GM21825 (cell line): Measurements from ENCODE around the gene BICDL2.
A peak's percentile ranks its signal among the peaks of the same experiment; 100 is the strongest.

ENCODE experiments used
- ATAC-seq: cut with Tn5 transposase; IDR thresholded peaks from one replicate; pipeline ENCODE4 v1.9.1; 2021; ENCODE audit warnings: mild to moderate bottlenecking, moderate library complexity; ENCODE audit not compliant: unreplicated experiment

The BICDL2 gene

DNA sequence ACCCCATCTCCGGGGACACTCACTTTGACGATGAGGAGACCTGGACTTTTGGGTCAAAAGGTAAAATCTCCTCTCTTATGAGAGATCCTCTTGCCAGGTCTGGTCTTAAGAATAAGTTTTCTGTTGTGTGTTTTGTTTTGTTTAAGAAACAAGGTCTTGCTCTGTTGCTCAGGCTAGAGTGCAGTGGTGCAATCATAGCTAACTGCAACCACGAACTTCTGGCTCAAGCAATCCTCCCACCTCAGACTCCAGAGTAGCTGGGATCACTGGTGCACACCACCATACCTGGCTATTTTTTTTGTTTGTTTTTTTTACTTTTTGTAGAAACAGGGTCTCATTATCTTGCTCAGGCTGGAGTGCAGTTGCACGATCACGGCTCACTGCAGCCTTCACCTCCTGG is 13.7 kb upstream of the BICDL2 start:
- no peak for ATAC-seq

DNA sequence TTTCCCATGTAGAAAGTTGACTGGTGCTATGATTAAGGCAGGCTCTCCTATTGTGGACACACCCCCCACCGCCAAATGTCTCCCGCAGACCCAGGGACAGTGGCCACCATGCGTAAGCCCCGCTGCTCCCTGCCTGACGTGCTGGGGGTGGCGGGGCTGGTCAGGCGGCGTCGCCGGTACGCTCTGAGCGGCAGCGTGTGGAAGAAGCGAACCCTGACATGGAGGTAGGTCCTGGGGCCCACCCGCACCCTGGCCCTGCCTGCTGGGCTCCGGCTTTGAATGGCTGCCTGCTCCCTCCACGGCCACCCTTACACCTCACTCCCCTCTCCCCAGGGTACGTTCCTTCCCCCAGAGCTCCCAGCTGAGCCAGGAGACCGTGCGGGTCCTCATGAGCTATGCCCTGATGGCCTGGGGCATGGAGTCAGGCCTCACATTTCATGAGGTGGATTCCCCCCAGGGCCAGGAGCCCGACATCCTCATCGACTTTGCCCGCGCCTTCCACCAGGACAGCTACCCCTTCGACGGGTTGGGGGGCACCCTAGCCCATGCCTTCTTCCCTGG is 13.3 kb upstream of the BICDL2 start:
- ATAC-seq = no peak

DNA sequence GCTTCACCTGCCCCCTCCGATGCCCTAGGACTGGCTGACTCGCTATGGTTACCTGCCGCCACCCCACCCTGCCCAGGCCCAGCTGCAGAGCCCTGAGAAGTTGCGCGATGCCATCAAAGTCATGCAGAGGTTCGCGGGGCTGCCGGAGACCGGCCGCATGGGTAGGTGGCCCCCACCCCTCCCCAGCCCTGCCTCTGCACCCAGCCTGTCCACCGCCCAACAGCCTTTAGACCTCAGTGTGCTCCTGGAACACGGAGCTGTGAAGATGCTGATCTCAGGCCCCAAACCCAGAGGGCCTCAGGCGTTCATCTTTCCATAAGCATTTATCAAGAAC is 10.6 kb upstream of the BICDL2 start:
- no peak for ATAC-seq

DNA sequence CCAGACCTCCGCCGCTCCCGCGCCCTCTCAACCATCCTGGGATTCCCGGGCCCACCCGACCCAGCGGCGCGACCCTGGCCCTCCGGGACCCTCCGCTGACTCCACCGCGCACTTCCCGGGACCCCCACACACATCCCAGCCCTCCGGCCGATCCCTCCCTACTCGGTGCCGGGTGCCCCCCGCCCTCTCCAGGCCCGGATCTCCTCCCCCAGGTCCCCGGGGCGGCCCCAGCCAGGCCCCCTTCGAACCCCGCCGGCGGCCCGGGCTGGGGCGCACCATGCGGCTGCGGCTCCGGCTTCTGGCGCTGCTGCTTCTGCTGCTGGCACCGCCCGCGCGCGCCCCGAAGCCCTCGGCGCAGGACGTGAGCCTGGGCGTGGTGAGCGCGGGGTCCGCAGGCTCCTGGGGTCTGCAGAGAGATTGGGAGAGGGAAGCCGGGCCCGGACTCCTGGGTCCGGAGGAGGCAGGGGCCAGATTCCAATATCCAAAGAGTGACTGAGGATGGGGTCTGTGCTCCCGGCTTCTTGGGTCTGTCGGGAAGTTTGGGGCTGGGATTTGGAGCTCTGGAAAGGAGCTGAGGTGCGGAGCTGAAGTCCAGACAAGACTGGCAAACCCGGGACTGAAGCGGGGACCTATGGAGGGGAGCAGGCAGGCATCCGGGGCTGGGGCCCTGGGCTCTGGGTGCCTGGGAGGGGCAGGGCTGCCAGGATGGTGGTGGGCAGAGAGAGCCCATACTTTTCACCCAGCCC is 10.1 kb upstream of the BICDL2 start:
- no peak for ATAC-seq

DNA sequence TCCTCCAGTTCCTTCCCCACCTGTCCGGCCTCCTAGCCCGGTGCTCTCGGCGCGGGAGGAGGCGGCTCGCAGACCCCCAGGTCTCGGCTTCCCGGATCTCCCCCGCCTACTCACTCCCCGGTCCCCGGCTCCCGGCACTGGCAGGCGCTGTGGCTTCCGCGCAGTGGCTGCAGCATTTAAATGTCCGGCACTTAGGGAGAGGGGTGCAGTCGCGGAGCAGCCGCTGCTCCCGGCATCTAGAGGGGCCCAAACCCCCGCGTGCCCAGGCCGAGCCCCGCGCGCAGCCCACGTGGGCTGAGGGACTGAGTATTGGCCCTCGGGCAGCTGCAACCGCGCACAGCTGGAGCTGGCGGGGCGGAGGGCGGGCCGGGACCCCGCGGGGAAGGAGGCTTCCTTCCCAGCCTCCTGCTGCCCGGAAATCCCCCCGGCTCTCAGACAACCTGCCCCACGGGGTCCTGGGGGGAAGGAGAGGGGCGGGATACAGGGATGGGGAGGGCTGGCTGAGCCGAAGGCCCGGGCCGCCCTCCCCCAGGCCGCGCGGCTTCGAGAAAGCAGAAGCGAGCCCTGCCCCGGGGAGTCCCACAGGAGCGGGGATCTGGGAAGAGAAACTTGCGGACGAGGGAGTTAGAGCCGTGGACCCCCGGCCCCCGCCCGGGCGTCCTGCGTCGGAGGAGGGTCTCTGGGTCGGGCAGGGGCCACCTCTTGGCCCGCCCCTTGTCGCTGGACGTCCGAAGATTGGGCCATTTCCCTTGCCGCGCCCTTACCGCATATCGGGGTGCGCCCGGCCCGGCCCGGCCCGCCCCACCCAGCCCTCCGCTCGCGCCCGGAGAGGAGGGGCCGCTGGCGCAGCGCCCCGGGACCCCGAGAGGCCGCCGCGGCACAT is 9.3 kb upstream of the BICDL2 start, which contains the start of gene MMP25:
MMP25 (plus strand) TSS at position 804 of the 883 bp plus-strand sequence. CDS start 357 bp downstream, outside the sequence.
- ATAC-seq = peak; percentile 56

DNA sequence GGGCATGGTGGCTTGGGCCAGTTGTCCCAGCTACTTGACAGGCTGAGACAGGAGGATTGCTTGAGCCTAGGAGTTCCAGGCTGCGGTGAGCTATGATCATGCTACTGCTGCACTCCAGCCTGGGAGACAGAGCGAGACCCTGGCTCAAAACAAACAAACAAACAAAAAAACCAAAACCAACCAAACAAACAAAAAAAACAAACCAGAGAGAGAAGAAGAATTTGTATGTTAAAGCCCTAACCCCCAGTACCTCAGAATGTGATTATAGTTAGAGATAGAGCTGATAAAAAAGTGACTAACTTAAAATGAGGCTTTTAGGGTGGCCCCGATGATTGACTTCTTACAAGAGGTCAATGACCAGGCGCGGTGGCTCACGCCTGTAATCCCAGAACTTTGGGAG is 8.0 kb upstream of the BICDL2 start:
- ATAC-seq = no peak

DNA sequence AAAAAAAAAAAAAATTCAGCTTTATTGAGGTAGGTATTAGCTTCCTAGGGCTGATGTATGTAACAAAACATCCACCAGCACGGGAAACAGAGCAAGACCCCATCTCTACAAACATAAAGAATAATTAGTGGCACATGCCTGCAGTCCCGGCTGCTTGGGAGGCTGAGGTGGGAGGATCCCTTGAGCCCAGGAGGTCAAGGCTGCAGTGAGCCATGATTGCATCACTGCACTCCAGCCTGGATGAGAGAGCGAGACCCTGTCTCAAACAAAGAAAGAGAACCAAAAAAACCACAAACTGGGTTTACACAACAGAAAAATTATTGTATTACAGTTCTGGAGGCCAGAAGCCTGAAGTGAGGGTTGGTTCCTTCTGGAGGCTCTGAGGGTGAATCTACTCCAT is 5.6 kb upstream of the BICDL2 start:
- no peak for ATAC-seq

DNA sequence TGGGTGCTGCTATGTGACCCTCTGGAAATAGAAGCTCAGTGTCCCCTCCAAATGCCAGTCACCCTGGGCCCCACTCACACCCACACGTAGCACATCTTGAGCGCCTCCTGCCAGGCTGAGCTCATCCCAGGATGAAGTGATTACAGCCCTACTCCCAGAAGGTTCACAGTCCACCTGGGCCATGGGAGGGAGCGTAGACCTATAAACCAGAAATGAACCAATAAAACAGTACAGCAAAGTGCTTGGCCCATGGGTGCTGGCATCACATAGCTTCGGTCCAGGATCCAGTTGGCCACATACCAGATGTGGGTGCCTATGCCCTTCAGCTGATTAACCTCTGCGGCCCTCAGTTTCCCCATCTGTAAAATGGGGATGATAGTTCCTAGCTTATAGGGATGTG is 2.2 kb upstream of the BICDL2 start:
- ATAC-seq = no peak

DNA sequence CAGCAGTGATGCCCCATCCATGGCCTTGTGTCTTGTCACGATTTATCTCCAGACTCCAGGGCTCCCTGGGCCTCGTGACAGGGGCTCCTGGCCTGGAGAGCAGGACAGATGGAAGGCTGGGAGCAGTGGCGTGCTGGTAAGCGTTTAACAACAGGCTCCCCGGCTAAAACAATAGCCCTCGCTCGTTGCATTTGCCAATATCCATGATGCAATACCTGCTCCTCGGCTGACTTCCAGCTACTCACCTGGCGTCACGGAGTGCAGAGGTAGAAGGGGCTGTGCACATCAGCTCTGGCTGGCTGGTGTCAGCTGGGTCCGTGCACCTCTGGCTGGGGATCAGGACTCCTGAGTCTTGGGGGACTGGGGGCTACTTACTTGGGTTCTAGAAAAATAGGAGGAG is 1.5 kb upstream of the BICDL2 start:
- no peak for ATAC-seq

DNA sequence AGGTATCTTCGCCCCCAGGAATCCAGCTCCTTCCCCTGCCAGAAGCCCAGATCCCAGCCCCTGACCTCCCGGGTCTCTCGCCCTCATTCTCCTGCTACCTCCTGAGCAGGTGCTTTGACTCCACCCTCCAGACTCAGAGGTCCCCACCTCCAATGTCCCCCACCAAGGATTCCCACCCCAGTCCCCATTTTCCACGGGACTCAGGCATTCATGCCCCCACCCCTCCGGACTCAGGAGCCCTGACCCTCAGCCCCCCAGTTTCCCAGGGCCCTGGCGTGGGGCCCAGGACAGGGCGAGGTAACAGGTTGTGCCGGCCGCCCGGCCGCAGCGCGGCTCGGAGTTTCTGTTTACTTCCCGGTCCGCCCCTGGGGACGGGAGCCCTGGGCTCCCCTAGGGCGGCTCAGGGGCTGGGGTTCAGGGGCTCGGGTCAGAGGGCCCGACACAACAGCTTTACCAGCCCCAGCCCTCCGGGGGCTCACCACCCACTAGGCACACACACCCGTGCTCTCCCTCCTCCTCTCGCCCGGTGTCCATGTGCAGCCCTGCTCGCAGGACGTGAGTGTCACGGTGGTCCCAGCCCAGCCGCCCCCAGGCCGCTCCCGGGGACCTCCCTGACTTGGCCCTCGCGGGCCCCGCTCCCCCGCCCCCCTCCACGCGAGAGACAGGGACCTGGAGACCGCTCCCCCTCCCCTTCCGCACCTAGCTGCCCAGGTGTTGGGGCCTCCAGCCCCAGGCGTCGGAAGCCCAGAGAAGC is 595 bp downstream of the BICDL2 start:
- ATAC-seq = no peak

DNA sequence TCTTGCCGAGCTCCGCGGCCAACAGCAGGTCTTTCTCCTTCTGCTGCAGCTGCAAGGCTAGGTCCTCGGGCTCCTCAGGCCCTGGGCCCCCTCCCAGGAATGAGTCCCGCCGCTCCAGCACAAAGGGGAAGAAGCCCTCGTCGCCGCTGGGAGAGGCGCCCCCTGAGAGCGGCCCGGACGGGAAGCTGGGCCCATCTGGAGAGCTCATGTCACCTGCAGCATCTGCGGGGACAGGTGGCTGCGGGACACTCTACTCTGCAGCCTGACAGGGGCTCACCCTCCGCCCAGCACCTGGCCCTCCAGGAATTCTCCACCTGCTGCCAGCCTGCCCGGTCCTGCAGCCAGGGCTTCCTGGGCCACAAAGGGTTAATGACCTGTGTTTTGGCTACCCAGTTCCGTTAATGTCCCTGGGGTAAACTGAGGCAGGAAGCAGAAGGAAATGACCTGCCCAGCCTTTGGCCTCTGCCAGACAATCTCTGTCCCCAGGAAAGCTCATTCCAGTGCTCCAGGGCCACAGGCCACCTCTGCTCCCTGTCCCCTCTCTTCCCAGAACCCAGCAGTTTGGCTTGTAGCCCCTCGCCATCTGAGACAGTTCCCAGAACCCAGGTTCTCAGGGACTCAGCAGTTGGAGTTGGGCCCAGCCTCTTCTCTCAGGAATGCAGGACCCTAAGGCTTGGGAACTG is 1.3 kb downstream of the BICDL2 start:
- ATAC-seq = no peak

DNA sequence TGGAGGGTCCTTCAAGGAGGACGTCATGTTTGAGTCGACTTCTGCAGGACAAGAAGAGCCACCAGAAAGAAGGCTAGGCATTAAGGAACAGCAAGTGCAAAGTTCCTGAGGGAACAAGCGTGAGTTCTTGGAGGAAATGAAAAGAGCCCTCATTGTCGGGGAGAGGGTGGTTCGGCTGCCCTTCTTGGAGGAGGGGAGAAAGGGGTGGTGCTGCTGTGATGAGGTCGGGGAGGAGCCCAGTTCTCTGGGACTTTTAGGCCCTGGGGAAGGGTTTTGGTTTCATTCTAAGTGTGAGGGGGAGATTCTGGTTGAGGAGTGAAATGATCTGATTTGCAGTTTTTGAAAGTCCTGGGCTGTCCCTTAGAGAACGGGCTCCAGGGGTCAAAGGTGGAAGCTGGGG is 4.1 kb downstream of the BICDL2 start:
- ATAC-seq = no peak

DNA sequence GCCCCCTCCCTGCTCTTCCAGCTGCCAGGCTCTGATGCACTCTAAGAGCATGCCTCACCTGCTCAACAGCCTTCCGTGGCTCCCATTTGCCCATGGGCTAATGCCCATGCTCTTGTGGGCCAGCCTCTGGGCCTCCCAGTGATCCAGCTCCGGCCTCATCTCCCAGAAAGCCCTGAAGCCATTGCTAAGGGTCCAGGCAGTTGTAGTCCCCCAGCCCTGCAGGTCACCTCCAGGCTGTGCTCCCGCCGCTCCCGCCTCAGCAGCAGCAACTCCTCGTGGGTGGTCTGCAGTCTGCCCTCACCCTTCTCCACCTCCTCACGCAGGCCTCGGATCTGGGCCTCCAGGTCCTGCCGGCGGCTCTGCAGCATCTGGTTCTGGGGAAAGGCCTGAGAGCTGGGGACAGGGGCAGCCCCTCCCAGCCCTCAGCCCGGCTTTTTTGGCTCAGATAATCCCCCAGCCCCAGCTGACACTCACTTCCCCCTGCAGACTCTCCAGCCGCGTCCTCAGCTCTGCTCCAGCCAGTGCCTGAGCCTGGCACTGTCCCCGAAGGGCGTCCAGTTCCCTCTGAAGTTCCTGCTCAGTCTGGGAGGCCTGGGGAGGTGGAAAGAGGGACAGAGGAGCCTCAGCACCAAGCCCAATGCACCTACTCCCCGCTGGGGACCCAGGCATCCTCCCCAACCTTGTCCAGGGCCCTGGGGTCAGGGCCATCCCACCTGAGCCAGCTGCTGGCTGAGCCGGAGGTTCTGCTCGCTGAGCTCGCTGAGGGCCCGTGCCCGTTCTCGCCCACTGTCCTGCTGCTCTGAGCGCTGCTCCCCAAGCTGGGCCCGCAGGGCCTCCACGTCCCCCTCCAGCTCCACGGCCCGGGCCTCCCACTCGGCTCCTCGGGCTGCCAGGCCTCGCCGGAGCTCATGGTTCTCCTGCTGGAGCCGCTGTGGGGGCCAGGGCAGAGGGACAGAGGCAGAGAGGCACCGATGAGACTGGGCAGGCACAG is 6.2 kb downstream of the BICDL2 start:
- ATAC-seq = no peak

DNA sequence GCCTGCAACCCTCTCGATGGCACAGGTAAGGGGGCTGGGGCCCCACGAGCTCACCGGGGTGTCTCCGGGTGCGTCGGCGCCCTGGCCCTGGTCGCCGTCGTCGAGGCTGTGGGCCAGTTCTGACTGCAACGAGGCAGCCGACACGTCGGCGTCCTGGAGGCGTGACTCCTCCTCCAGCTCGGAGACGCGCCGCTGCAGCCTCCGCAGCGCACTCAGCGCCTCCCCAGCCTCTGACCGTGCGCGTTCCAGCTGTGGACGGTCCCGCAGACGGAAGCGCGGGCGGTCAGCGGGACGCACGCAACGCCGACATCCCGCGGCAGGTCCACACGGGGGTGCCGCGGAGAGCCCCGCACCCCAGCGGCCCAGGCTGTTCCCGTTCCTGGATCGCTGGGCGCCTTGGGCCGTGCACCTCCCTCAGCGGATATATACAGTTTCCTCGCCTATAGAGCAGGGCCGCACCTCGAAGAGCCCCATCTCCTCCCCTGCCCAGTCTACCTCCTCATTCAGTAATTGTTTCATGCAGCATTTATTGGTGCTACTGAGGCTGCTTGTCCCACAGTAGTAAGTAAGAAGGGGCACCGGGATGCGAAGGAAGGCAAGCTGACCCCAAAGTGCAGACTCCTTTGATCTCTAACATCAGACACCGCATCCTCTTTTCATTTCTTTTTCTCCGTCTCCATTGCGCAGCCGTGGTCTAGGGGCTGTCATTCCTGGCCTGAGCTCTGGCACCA is 7.1 kb downstream of the BICDL2 start:
- no peak for ATAC-seq

DNA sequence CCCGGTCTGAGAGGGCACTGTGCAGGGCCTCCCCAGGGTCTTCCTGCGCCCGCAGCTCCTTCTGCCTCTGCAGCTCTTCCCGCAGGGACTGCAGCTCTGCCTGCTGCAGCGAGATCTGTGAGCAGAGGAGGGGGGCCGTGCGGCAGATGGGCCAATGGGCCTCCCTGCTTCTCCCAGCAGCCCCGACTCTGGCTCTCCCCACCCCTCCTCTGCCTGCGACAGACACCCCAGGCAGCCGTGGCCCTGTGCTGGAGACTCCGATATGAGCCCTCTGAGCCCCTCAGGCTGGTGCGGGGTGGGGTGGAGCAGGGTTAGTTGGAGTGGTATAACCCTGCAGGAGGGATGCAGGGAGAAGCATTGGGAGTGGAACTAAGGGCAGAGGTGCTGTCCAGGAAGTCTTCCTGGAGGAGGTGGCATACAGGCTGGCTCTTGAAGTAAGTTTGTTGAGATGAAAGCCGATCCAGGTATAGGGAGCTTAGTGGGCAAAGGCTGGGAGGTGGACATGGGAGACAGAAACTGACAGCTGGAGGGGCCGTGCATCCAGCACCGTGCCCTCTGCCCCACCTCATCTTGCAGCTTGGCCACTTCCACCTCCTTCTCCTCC is 7.9 kb downstream of the BICDL2 start:
- ATAC-seq = no peak

DNA sequence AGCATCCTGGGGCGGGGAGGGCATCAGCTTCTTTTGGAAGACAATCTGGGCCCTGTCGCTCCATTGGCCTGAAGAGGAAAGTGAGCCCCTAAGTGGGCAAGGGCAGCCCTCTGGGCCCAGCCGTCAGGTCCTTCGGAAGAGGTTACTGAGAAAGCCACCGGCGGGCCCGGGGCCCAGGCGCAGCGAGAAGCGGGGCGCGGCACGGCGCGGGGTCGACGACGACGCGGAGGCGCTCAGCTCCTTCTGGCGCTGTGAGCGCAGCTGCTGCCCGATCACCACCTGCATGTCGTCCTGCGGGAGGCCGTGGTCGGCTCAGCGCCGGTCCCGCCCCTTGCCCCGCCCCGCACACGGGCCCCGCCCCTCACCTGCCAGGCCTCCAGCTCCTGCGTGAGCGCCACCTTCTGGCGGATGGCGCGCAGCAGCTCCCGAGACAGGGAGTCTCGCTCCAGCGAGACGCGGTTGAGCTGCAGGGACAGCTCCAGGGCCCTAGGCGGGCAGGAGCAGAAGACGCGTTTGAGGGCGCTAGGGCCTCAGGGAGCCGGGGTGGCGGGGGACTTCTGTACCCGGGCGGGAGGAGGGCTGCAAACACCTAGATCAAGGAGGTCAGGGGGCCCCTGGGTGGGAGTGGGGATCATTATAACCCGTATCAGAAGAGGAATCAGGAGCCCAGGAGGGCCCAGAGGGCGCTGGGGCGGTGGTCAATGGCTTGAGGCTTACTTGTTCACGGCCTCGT is 8.6 kb downstream of the BICDL2 start:
- no peak for ATAC-seq

DNA sequence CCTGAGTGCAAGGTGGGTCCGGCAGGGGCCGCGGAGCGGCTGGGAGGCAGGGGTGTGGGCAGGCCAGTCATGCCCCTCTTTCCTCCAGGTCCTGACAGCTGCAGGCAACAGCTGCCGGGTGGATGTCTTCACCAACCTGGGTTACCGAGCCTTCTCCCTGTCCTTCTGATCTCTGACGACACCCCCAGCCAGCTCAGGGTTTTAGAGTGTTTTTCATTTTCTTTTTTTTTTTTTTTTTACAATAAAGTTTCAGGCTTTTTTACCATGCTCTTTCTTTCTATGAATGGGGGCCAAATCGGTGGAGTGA is 9.3 kb downstream of the BICDL2 start:
- ATAC-seq = no peak
